SK-N-SH (cell line): Measurements from ENCODE around the gene MACROD2. TPM values are rescaled to one million over a fixed set of nuclear protein-coding genes. Genes with fewer than 3 reads are reported as not detected.

Experiments
- CTCF ChIA-PET: fragments of 300-600, 350-600 bp; formaldehyde crosslinking; extraction: SDS; loops from one replicate; lab custom pipeline; 2021; lab: Yijun Ruan, JAX
- POLR2A ChIA-PET: fragments of 350-600 bp; sonication (Branson Sonifier 250); formaldehyde crosslinking; extraction: SDS; loops from one replicate; lab custom pipeline; 2020; ENCODE audit warnings: antibody characterized with exemption, inconsistent platforms; lab: Yijun Ruan, JAX
- DNase-seq: peaks from one replicate; pipeline ENCODE4 v3.0.0; 2012
- H2AFZ ChIP-seq: fragments of 200-600 bp; sonication (generic); 2 replicates; pipeline ENCODE4 v1.8.1; 2016; ENCODE audit warnings: antibody characterized with exemption, mild to moderate bottlenecking, low read depth
- H3F3A ChIP-seq: fragments of 200-600 bp; sonication (generic); replicated peaks from 2 replicates; pipeline ENCODE3; 2016; ENCODE audit warnings: antibody characterized with exemption, mild to moderate bottlenecking; ENCODE audit not compliant: insufficient read depth
- H3K27ac ChIP-seq, 2 experiments: fragments of 200-500 bp in 1 of 2; fragments of 200-600 bp in 1 of 2; sonication (Bioruptor generic) in 1 of 2; sonication (generic), shearing (Covaris generic) in 1 of 2; 2 replicates each; pipeline versions ENCODE4 v1.5.1 to v1.6.1; 2014 to 2016; ENCODE audit warnings: low read depth in 2 of 2, inconsistent platforms in 1 of 2, low read length in 1 of 2, mild to moderate bottlenecking in 1 of 2, mixed read lengths in 1 of 2
- H3K27me3 ChIP-seq: fragments of 200-600 bp; sonication (generic), shearing (Covaris generic); 2 replicates; pipeline ENCODE4 v1.6.1; 2016; ENCODE audit warnings: mixed run types; ENCODE audit not compliant: insufficient read depth
- H3K36me3 ChIP-seq, 2 experiments: fragments of 200-500 bp in 1 of 2; fragments of 200-600 bp in 1 of 2; sonication (Bioruptor generic) in 1 of 2; sonication (generic) in 1 of 2; replicated peaks in 1 of 2; 2 replicates each; pipeline versions ENCODE3 to v1.5.1; 2014 to 2016; ENCODE audit warnings: low read length in 1 of 2, mild to moderate bottlenecking in 1 of 2; ENCODE audit not compliant: insufficient read depth in 2 of 2, control insufficient read depth in 1 of 2
- H3K4me1 ChIP-seq, 2 experiments: fragments of 200-500 bp in 1 of 2; fragments of 200-600 bp in 1 of 2; sonication (Bioruptor generic) in 1 of 2; sonication (generic), shearing (Covaris generic) in 1 of 2; 2 replicates each; pipeline versions ENCODE4 v1.5.1 to v1.6.1; 2014 to 2016; ENCODE audit warnings: low read depth in 1 of 2, low read length in 1 of 2, mixed run types in 1 of 2; ENCODE audit not compliant: insufficient read depth in 2 of 2, control insufficient read depth in 1 of 2
- H3K4me2 ChIP-seq: fragments of 200-600 bp; sonication (generic), shearing (Covaris generic); 2 replicates; pipeline ENCODE4 v1.6.1; 2017; ENCODE audit warnings: mixed run types
- H3K4me3 ChIP-seq, 2 experiments: fragments of 200-500 bp in 1 of 2; fragments of 200-600 bp in 1 of 2; sonication (Bioruptor generic) in 1 of 2; sonication (generic), shearing (Covaris generic) in 1 of 2; 2 replicates each; pipeline versions ENCODE4 v1.5.1 to v1.8.1; 2014 to 2016; ENCODE audit warnings: low read depth in 2 of 2, inconsistent platforms in 1 of 2, low read length in 1 of 2, mild to moderate bottlenecking in 1 of 2, mixed read lengths in 1 of 2, moderate library complexity in 1 of 2
- H3K79me2 ChIP-seq: fragments of 200-600 bp; sonication (generic); 2 replicates; pipeline ENCODE4 v1.8.1; 2017; ENCODE audit warnings: mild to moderate bottlenecking; ENCODE audit not compliant: insufficient read depth
- H3K9ac ChIP-seq: fragments of 200-600 bp; sonication (generic); 2 replicates; pipeline ENCODE4 v1.6.1; 2017; ENCODE audit warnings: mixed run types
- H3K9me2 ChIP-seq: fragments of 200-600 bp; sonication (generic); 2 replicates; pipeline ENCODE4 v1.6.1; 2017; ENCODE audit warnings: mixed run types
- H3K9me3 ChIP-seq: fragments of 200-600 bp; sonication (generic); 2 replicates; pipeline ENCODE4 v1.6.1; 2017; ENCODE audit warnings: mixed run types, mild to moderate bottlenecking, moderate library complexity
- H4K20me1 ChIP-seq: fragments of 200-600 bp; sonication (generic); 2 replicates; pipeline ENCODE4 v1.6.1; 2017; ENCODE audit warnings: mild to moderate bottlenecking, mixed run types; ENCODE audit not compliant: insufficient read depth
- ELF1 ChIP-seq: IDR thresholded peaks from 2 replicates; pipeline ENCODE4 v1.4.0; 2012
- EP300 ChIP-seq, 2 experiments: IDR thresholded peaks; 2 replicates each; pipeline versions ENCODE4 v1.4.0 to v1.6.1; 2012; ENCODE audit warnings: borderline replicate concordance in 1 of 2, low read depth in 1 of 2, low read length in 1 of 2
- FOXJ3 ChIP-seq: sonication (generic); formaldehyde crosslinking; IDR thresholded peaks from 2 replicates; pipeline ENCODE4 v1.5.1; 2020; ENCODE audit warnings: mild to moderate bottlenecking, missing genetic modification reagents
- GABPA ChIP-seq: IDR thresholded peaks from 2 replicates; pipeline ENCODE4 v1.4.0; 2012; ENCODE audit warnings: low read depth, mild to moderate bottlenecking
- IRF3 ChIP-seq: fragments of 150-350 bp; IDR thresholded peaks from 2 replicates; pipeline ENCODE4 v1.6.1; 2016; ENCODE audit warnings: mild to moderate bottlenecking, low read depth, low read length
- JUND ChIP-seq: IDR thresholded peaks from 2 replicates; pipeline ENCODE4 v1.4.0; 2012
- MAX ChIP-seq: IDR thresholded peaks from 2 replicates; pipeline ENCODE4 v1.4.0; 2012; ENCODE audit warnings: low read depth
- RAD21 ChIP-seq: IDR thresholded peaks from 2 replicates; pipeline ENCODE4 v1.6.1; 2012; ENCODE audit warnings: mild to moderate bottlenecking, low read length
- RCOR1 ChIP-seq: fragments of 150-350 bp; IDR thresholded peaks from 2 replicates; pipeline ENCODE4 v1.6.1; 2017; ENCODE audit warnings: antibody characterized with exemption, low read length
- RFX5 ChIP-seq: IDR thresholded peaks from 2 replicates; pipeline ENCODE4 v1.6.1; 2012; ENCODE audit warnings: mild to moderate bottlenecking, improper control_type of control experiment, low read length
- RXRA ChIP-seq: IDR thresholded peaks from 2 replicates; pipeline ENCODE4 v1.4.0; 2012; ENCODE audit warnings: low read depth, mild to moderate bottlenecking, borderline replicate concordance
- SIN3A ChIP-seq: IDR thresholded peaks from 2 replicates; pipeline ENCODE4 v1.6.1; 2012; ENCODE audit warnings: low read depth, mild to moderate bottlenecking, low read length, moderate library complexity, borderline replicate concordance
- SMC3 ChIP-seq: IDR thresholded peaks from 2 replicates; pipeline ENCODE4 v1.6.1; 2012; ENCODE audit warnings: low read depth, low read length, improper control_type of control experiment
- TCF12 ChIP-seq: IDR thresholded peaks from 2 replicates; pipeline ENCODE4 v1.4.0; 2012
- WGBS: methylation state at CpG from one replicate; pipeline ENCODE4 v1.1.6; 2017; ENCODE audit warnings: low lambda C conversion rate; 5-methylcytosine and 5-hydroxymethylcytosine counted together
- polyA plus RNA-seq, 3 experiments: library from polyadenylated mRNA; depleted of rRNA; stranded (reverse); fragments of >200 nt; gene quantifications; 2 replicates each; pipeline ENCODE4 v1.2.3, GENCODE V29; 2012

MACROD2 gene
- polyA plus RNA-seq, 1 of the 3 experiments (the other 2 are of a cell fraction) = 0.33 TPM

GRCh38 chr20:14611479-14611878, 616.2 kb downstream of the MACROD2 start (continued):
- TF ChIP-seq GABPA = no peak
- no peak for TF ChIP-seq RXRA
- TF ChIP-seq EP300 (IDR thresholded peaks at IDR 0.05; ENCODE audit: borderline replicate concordance in 1 of 2, low read depth in 1 of 2, low read length in 1 of 2) = no peak
- TF ChIP-seq RFX5 = no peak

DNA sequence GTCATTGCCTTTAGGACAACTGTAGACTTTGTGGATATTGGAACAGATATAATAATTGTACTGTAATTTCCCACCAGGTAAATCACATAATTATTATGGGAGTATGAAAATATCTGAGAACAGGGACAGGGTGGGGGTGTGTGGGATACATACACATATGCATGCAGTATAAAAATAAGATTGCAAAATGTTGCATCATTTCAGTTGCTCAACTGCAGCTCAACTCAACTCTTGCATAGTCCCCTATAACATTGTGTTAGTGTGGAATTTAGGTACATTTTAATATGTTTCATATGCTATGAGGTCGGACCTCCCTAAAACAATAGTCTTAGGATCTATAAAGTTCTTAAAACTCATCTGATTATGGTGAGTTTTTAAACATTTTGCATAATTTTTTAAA, 617.1 kb downstream of the MACROD2 start:
- no peaks in the 10 kb centered on the region; a peak in 2 of 4 replicates for H3K4me1 ChIP-seq
- WGBS = 53% methylated on average over 1 of the region's 1 CpG
- CTCF ChIA-PET = interaction anchor here (1.1 kb wide), 1 partner anchor 17 kb away, joined by 3 read pairs; no protein-coding TSS in a partner anchor

DNA sequence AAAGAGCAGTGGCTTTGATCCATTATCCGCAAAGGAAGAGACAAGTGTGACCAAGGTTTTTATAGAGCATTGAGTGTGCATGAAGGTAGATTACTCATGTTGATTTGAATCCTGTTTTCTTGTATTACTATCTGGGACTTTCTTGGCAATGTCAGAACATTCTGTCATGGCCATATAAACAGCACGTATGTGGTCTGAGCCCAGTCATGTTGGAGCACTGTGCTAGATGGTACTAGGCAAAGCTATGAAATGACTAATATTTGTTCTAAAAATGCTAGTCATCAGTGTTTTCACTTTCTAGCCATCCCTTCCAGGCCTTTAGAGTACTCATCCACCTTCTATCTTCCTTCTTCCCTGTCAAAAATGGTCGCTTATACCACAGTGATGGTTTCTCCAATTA, 620.7 kb downstream of the MACROD2 start:
- H3K4me1 ChIP-seq = no peaks in the 10 kb centered on the region; a peak in 2 of 4 replicates
- no peaks in the 10 kb centered on the region for H3F3A ChIP-seq
- H3K27me3 ChIP-seq = no peaks in the 10 kb centered on the region
- no peaks in the 10 kb centered on the region for H4K20me1 ChIP-seq
- no peak overlapping the region for H3K9ac ChIP-seq
- H3K79me2 ChIP-seq = no peaks in the 10 kb centered on the region
- no peaks in the 10 kb centered on the region for H3K9me2 ChIP-seq
- ChIA-PET CTCF (no interaction called here), POLR2A (no interaction called here)
- 70% methylated on average over 3 of the region's 3 CpGs for WGBS
- no peak overlapping the region for H3K4me3 ChIP-seq
- DNase-seq = no peak
- H3K4me2 ChIP-seq = no peak overlapping the region
- no peaks in the 10 kb centered on the region for H3K36me3 ChIP-seq
- TF ChIP-seq RAD21 (no peak), JUND (no peak), IRF3 (no peak), ELF1 (no peak), MAX (no peak), SIN3A (no peak), GABPA (no peak), TCF12 (no peak), RCOR1 (no peak), FOXJ3 (no peak), SMC3 (no peak)
- H3K9me3 ChIP-seq = no peaks in the 10 kb centered on the region
- H3K27ac ChIP-seq = no peak overlapping the region
- H2AFZ ChIP-seq = no peak overlapping the region

More for the DNA sequence above, 617.1 kb downstream of the MACROD2 start:
- DNase-seq = no peak
- Histone ChIP-seq H4K20me1 (no peaks in the 10 kb centered on the region), H3K27me3 (no peaks in the 10 kb centered on the region), H3K4me3 (no peak overlapping the region), H3K9ac (no peak overlapping the region), H3K4me2 (no peak overlapping the region), H3F3A (no peaks in the 10 kb centered on the region), H3K79me2 (no peaks in the 10 kb centered on the region), H3K9me2 (no peaks in the 10 kb centered on the region), H3K36me3 (no peaks in the 10 kb centered on the region), H2AFZ (no peak overlapping the region), H3K27ac (no peak overlapping the region), H3K9me3 (no peaks in the 10 kb centered on the region)
- TF ChIP-seq TCF12 = no peak
- POLR2A ChIA-PET = no interaction called here
